Glomerular visceral epithelial cell (primary cell): Measurements from ENCODE around the gene OAF.
"Not testable (repeated sequence)": the region's sequence is repeated elsewhere in the genome, so short reads cannot be mapped to it uniquely, and the experiment has no call there.

Experiments
- DNase-seq: peaks from one replicate; pipeline ENCODE4 v3.0.0-alpha.2; 2016; ENCODE audit errors: extremely low spot score

The OAF gene

DNA sequence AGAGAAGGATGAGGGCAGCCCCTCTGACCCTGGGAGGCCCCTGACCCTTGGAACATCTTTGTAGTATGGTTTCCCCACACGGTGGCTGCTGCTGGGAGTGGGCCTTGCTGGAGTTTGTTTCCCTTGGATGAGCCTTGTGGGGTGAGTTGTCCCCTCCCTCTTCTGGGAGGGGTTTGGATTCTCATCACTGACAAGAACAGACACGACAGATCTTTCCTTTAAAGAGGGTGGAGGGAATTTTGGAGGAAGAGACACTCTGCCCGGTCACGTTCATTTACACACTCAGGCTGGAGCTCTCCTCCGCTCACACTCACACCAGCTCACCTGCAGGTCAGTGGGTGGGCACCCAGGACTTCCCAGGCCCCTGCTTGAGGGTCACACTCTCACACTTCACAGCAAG is 60.8 kb downstream of the OAF start:
- DNase-seq, result no peak

DNA sequence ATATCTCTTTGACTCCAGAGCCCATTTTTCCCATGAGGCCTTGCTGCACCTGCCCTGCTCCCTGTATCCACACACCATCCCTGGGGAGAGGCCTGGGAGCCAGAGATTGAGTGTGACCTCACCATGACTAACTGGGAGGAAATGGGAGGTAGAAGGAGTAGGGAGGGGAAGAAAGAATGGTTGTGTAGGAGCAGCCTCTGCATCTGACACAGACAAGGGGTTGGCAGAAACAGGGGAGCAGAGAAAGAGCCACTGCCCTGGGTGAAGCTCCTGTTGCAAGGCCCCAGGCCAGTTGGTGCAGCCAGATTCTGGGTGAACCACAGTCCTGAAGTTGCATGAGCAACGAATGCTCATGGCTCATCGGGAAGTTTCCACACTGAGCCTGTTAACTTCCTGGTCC is 61.5 kb downstream of the OAF start:
- peak; percentile 30 for DNase-seq

DNA sequence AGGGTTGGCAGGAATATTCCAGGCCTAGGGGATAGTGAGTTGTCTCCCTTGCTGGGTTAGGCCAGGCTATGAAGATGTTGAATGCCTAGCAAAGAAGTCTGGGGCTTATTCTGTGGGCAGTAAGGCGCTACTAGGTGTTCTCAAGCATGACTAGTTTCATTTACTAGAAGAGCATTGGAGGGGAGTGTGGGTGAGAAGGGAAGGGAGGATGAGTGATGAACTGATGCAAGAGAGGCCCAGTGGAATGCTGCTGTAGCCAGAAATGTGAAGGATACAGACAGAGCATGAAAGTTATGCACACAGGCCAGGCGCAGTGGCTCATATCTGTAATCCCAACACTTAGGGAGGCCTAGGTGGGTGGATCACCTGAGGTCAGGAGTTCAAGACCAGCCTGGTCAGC is 62.6 kb downstream of the OAF start:
- peak; percentile 40 for DNase-seq

DNA sequence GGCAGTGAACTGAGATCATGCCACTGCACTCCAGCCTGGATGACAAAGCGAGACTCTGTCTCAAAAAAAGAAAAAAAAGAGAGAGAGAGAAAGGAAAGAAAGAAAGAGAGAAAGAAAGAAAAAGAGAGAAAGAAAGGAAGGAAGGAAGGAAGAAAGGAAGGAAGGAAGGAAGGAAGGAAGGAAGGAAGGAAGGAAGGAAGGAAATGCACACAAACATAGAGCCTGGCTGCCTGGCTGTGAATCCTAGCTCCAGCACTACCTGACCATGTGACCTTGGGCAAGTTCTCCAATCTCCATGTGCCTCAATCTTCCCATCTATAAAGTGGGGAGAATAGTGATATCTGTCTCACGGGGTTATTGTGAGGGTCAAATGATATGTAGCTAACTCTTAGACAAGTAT is 63.1 kb downstream of the OAF start:
- DNase-seq, result not testable (repeated sequence)

DNA sequence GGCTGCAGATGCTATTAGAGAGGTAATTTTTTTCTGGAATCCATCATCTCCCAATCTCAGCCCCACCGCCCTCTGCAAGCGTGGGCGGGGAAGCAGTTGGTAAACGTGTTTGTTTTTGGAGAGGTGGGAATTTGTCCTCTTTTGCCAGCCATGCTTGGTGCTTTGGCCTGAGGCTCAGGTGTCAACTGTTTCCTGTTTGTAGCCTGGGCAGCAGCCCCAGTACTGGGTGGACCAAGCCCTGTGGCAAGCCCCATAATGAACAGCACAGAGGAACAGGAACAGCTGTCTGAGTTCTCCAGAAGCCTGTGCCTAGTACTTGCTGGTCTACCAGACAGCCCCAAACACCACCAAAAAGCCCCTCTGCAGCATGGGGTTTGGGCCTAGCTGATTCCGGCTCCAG is 68.7 kb downstream of the OAF start:
- DNase-seq, result no peak
